HUES64 (cell line): ENCODE data around the gene ELMO1.
A peak's percentile ranks its signal among the peaks of the same experiment; 100 is the strongest.

ENCODE experiments used
- H3K27ac ChIP-seq: 2 replicates; pipeline ENCODE4 v1.7.0; 2013; ENCODE audit warnings: low read depth, low read length, inconsistent platforms
- H3K27me3 ChIP-seq: 2 replicates; pipeline ENCODE4 v1.6.1; 2013; ENCODE audit warnings: mild to moderate bottlenecking, low read length; ENCODE audit not compliant: insufficient read depth
- H3K36me3 ChIP-seq: 2 replicates; pipeline ENCODE4 v1.6.1; 2013; ENCODE audit warnings: mild to moderate bottlenecking, low read length; ENCODE audit not compliant: insufficient read depth
- H3K4me1 ChIP-seq: 2 replicates; pipeline ENCODE4 v1.6.1; 2013; ENCODE audit warnings: mild to moderate bottlenecking, low read length, moderate library complexity; ENCODE audit not compliant: insufficient read depth
- H3K4me3 ChIP-seq: 2 replicates; pipeline ENCODE4 v1.5.1; 2013; ENCODE audit warnings: mild to moderate bottlenecking, low read length, moderate library complexity
- H3K9ac ChIP-seq: 2 replicates; pipeline ENCODE4 v1.6.1; 2013; ENCODE audit warnings: mild to moderate bottlenecking, low read depth, low read length
- H3K9me3 ChIP-seq: 2 replicates; pipeline ENCODE4 v1.6.1; 2013; ENCODE audit warnings: low read depth, low read length; ENCODE audit not compliant: insufficient read depth
- WGBS: fragments of 150-250, 120-280 bp; methylation state at CpG from one replicate; pipeline ENCODE4 v1.1.7; 2013; ENCODE audit warnings: missing lambda C conversion rate; 5-methylcytosine and 5-hydroxymethylcytosine counted together

ELMO1 gene

DNA sequence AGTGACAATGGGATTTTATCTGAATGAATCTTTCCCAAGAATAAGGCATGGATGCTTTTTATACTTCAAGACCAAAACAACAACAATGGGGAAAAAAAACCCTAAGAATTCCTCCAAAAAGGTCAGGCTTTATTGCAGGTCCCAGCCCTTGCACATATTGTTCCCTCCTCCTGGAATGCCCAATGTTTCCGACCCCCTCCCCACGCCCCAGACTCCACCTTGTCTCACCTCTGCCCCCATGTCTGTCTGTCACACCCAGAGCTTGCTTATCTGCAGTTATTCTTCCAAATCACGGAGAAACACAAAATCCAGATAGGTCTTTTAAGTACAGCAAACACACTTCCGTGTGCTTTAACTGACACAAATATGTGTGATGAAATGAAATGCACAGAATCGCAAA, 43.5 kb downstream of the ELMO1 start:
- Histone ChIP-seq H3K4me3 (no peak overlapping the region), H3K36me3 (no peaks in the 10 kb centered on the region), H3K4me1 (no peaks in the 10 kb centered on the region), H3K27ac (no peak overlapping the region), H3K9me3 (no peaks in the 10 kb centered on the region), H3K9ac (no peak overlapping the region), H3K27me3 (no peaks in the 10 kb centered on the region)
- 91% methylated on average over 5 of the region's 5 CpGs for WGBS

GRCh38 chr7:37399876-37400421, 48.7 kb downstream of the ELMO1 start:
- Histone ChIP-seq H3K4me3 (no peak overlapping the region), H3K27ac (no peak overlapping the region)
- WGBS: 88% methylated on average over 3 of the region's 3 CpGs

GRCh38 chr7:37398403-37398802, 50.3 kb downstream of the ELMO1 start:
- 83% methylated on average over 6 of the region's 6 CpGs for WGBS
- Histone ChIP-seq H3K4me1 (0 out of 2 replicates have a peak, but pooled peaks cover 6% of the 10 kb centered on the region), H3K27me3 (no peaks in the 10 kb centered on the region), H3K4me3 (no peak overlapping the region), H3K9me3 (no peaks in the 10 kb centered on the region), H3K36me3 (no peaks in the 10 kb centered on the region), H3K9ac (no peak overlapping the region), H3K27ac (no peak overlapping the region)

More at GRCh38 chr7:37399876-37400421, 48.7 kb downstream of the ELMO1 start:
- Histone ChIP-seq H3K9me3 (no peaks in the 10 kb centered on the region), H3K9ac (no peak overlapping the region), H3K36me3 (no peaks in the 10 kb centered on the region), H3K4me1 (0 out of 2 replicates have a peak, but pooled peaks cover 6% of the 10 kb centered on the region), H3K27me3 (no peaks in the 10 kb centered on the region)

GRCh38 chr7:37395618-37396259, 52.9 kb downstream of the ELMO1 start:
- Histone ChIP-seq H3K36me3 (no peaks in the 10 kb centered on the region), H3K27ac (no peak overlapping the region), H3K9ac (no peak overlapping the region), H3K27me3 (no peaks in the 10 kb centered on the region), H3K4me1 (peaks cover 15% of the 10 kb centered on the region), H3K4me3 (no peak overlapping the region), H3K9me3 (no peaks in the 10 kb centered on the region)
- 100% methylated on average over 1 of the region's 1 CpG for WGBS

DNA sequence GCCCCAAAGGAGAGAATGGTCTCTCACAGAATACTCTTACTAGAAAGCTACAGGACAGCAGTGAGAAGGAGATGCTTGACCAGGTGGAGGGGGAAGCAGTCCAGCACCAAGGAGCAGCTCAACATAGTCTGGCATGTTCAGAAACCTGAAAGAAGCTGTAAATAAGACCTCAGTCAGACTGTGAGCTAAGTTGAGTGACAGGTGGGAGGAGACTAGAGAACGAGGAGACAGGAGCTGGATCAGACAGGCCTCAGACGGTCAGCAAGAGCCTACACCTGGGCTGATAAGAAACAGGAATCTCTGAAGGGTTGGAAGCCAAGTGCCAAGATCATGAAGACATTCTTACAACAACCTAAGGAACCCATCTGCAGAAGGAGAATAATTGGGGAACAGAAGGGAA, 54.5 kb downstream of the ELMO1 start:
- Histone ChIP-seq H3K9ac (no peak overlapping the region), H3K9me3 (no peaks in the 10 kb centered on the region), H3K36me3 (no peaks in the 10 kb centered on the region), H3K27ac (no peak overlapping the region), H3K4me1 (peaks cover 31% of the 10 kb centered on the region), H3K4me3 (no peak overlapping the region), H3K27me3 (no peaks in the 10 kb centered on the region)
- 66% methylated on average over 2 of the region's 2 CpGs for WGBS

- Histone ChIP-seq H3K27ac (no peak overlapping the region), H3K9ac (no peak overlapping the region), H3K27me3 (no peaks in the 10 kb centered on the region), H3K4me3 (no peak overlapping the region), H3K36me3 (no peaks in the 10 kb centered on the region), H3K4me1 (peaks cover 35% of the 10 kb centered on the region), H3K9me3 (no peaks in the 10 kb centered on the region)
- WGBS: 98% methylated on average over 1 of the region's 1 CpG
Measured at GRCh38 chr7:37393476-37393875, 55.2 kb downstream of the ELMO1 start.

GRCh38 chr7:37392673-37393017, 56.0 kb downstream of the ELMO1 start:
- WGBS: 53% methylated on average over 1 of the region's 1 CpG
- no peak overlapping the region for H3K27ac ChIP-seq
- no peaks in the 10 kb centered on the region for H3K27me3 ChIP-seq
- H3K4me1 ChIP-seq: peaks cover 30% of the 10 kb centered on the region
- H3K9ac ChIP-seq: no peak overlapping the region
- no peak overlapping the region for H3K4me3 ChIP-seq
- no peaks in the 10 kb centered on the region for H3K9me3 ChIP-seq
- H3K36me3 ChIP-seq: no peaks in the 10 kb centered on the region

DNA sequence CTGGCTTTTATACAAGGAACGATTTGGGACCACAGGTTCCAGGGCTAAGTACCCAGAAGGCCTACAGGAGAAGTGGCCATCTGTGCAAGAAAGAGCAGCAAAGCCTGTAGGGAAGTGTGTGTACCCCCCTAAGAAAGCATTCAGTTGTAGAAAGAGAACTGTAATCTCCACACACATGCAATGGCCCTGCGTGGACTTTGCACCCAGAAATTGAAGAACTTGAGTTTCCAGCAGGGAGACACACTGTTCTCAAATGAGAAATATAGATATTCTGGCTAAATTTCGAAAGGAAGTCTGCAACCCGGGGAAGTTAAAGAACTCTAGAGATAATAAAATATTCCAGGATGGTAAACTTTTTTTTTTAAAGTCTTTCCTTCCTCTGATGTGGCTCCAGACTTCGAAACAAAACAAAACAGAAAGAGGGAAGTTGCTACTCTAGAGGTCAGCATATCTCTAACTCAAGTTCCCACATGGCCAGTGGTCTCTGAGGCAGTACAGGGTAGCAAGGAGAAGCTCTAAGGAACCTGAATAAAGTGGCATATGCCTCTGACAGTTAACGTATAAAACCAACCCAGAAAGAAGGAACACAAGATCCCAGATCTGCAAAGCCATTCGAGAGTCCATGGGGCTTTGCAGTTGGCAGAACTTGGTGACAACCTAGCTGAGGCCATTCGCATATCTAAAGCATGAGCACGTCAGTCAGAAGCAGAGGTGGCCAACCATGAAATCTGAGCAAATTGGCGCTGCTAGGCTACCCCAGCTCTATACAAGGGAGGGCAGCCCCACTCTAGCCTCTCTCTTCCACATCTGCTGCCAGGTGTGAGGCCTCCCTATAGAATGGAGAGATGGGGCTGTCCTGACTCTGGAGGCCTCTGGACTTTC, 56.6 kb downstream of the ELMO1 start:
- WGBS: 87% methylated on average over 10 of the region's 10 CpGs
- Histone ChIP-seq H3K4me1 (peaks cover 30% of the 10 kb centered on the region), H3K4me3 (no peak overlapping the region), H3K9me3 (no peaks in the 10 kb centered on the region), H3K27ac (no peak overlapping the region), H3K36me3 (no peaks in the 10 kb centered on the region), H3K9ac (no peak overlapping the region), H3K27me3 (no peaks in the 10 kb centered on the region)

DNA sequence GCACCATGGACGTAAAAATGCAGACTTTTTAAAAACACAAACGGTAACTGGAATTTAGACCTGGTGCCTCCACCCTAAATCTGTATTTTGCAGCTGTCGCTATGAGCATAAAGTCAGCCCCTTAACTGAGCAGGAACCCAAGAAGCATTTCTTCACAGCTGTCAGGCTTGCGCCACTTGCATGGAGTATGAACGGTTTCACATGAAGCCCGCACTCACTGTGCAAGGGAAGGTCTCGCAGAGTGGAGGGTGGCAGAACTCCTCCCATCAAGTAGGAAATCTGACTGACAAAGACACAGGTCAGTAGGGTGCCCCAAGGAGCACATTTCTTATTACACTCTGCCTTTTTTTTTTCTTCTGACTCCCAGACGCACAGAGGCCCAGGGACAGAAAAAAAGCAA, 58.5 kb downstream of the ELMO1 start:
- Histone ChIP-seq H3K27ac (peak overlapping the region; percentile 19; the same call in 1 of the 2 replicates), H3K9me3 (no peaks in the 10 kb centered on the region), H3K4me1 (peaks cover 30% of the 10 kb centered on the region), H3K9ac (no peak overlapping the region), H3K4me3 (no peak overlapping the region), H3K36me3 (no peaks in the 10 kb centered on the region), H3K27me3 (no peaks in the 10 kb centered on the region)
- WGBS: 48% methylated on average over 8 of the region's 8 CpGs

GRCh38 chr7:37388811-37389210, 59.9 kb downstream of the ELMO1 start:
- WGBS: 88% methylated on average over 4 of the region's 4 CpGs

DNA sequence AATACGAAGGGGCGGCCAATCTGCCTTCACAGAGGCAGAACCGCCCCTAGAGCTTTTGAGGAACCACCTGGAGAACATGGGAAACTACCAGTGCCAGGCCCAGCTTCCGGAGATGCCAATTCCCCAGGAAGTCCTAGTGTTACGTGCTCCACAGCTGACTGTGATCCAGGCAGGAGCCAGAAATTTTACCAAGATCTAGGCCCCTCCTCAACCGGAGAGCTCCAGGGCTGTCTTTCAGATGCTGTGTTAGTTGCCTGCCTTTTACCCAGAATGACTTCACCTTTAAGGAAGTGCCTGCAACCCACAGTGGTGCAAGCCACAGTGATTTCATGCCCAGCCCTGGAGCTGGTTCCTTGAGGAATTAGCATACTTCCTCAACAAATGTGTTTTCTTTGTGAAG, 62.9 kb downstream of the ELMO1 start:
- no peaks in the 10 kb centered on the region for H3K9me3 ChIP-seq
- no peak overlapping the region for H3K4me3 ChIP-seq
- H3K4me1 ChIP-seq: peaks cover 37% of the 10 kb centered on the region
- H3K9ac ChIP-seq: no peak overlapping the region
- 87% methylated on average over 6 of the region's 6 CpGs for WGBS
- H3K27me3 ChIP-seq: no peaks in the 10 kb centered on the region
- no peaks in the 10 kb centered on the region for H3K36me3 ChIP-seq
- H3K27ac ChIP-seq: no peak overlapping the region

More at GRCh38 chr7:37388811-37389210, 59.9 kb downstream of the ELMO1 start:
- Histone ChIP-seq H3K36me3 (no peaks in the 10 kb centered on the region), H3K9ac (no peak overlapping the region), H3K4me1 (peaks cover 30% of the 10 kb centered on the region), H3K9me3 (no peaks in the 10 kb centered on the region), H3K27me3 (no peaks in the 10 kb centered on the region), H3K4me3 (no peak overlapping the region), H3K27ac (no peak overlapping the region)
